H9 (cell line): Measurements from ENCODE around the gene CEP120. TPM values are rescaled to one million over a fixed set of nuclear protein-coding genes. Genes with fewer than 3 reads are reported as not detected.

Source experiments
- DNase-seq: peaks from one replicate; pipeline ENCODE4 v3.0.0-alpha.2; 2017
- H2AFZ ChIP-seq: one replicate; pipeline ENCODE4 v1.6.1; 2013; ENCODE audit warnings: mild to moderate bottlenecking, low read length, control low read depth, moderate library complexity
- H2AK5ac ChIP-seq: 2 replicates; pipeline ENCODE4 v1.6.1; 2013; ENCODE audit warnings: low read length, control low read depth, mixed read lengths; ENCODE audit not compliant: insufficient read length
- H2BK120ac ChIP-seq: one replicate; pipeline ENCODE4 v1.6.1; 2013; ENCODE audit warnings: low read depth, mild to moderate bottlenecking, low read length, control low read depth, inconsistent platforms; ENCODE audit not compliant: poor library complexity, severe bottlenecking
- H2BK12ac ChIP-seq: 2 replicates; pipeline ENCODE4 v1.6.1; 2013; ENCODE audit warnings: low read length, control low read depth, mixed read lengths, low read depth; ENCODE audit not compliant: insufficient read length
- H2BK15ac ChIP-seq: 2 replicates; pipeline ENCODE4 v1.6.1; 2013; ENCODE audit warnings: low read depth, low read length, control low read depth
- H2BK20ac ChIP-seq: one replicate; pipeline ENCODE4 v1.6.1; 2013; ENCODE audit warnings: low read depth, mild to moderate bottlenecking, low read length, control low read depth, inconsistent platforms; ENCODE audit not compliant: poor library complexity, severe bottlenecking
- H2BK5ac ChIP-seq: 2 replicates; pipeline ENCODE4 v1.6.1; 2013; ENCODE audit warnings: low read length, control low read depth, mixed read lengths; ENCODE audit not compliant: insufficient read length
- H3K14ac ChIP-seq: 2 replicates; pipeline ENCODE4 v1.6.1; 2013; ENCODE audit warnings: low read length, control low read depth; ENCODE audit not compliant: insufficient read depth
- H3K18ac ChIP-seq: 2 replicates; pipeline ENCODE4 v1.6.1; 2013; ENCODE audit warnings: low read depth, mild to moderate bottlenecking, mixed read lengths, low read length, control low read depth; ENCODE audit not compliant: insufficient read length
- H3K23ac ChIP-seq: 2 replicates; pipeline ENCODE4 v1.6.1; 2013; ENCODE audit warnings: low read length, control low read depth, mixed read lengths, low read depth; ENCODE audit not compliant: insufficient read length
- H3K23me2 ChIP-seq: 2 replicates; pipeline ENCODE4 v1.6.1; 2013; ENCODE audit warnings: low read depth, mild to moderate bottlenecking, mixed read lengths, low read length, control low read depth; ENCODE audit not compliant: insufficient read length, poor library complexity, severe bottlenecking
- H3K27ac ChIP-seq: 2 replicates; pipeline ENCODE4 v1.5.1; 2013; ENCODE audit warnings: low read length, control low read depth, mixed read lengths, low read depth; ENCODE audit not compliant: insufficient read length
- H3K27me3 ChIP-seq: 2 replicates; pipeline ENCODE4 v1.6.1; 2013; ENCODE audit warnings: low read length, control low read depth, inconsistent platforms; ENCODE audit not compliant: insufficient read depth
- H3K4ac ChIP-seq: 2 replicates; pipeline ENCODE4 v1.6.1; 2013; ENCODE audit warnings: low read depth, mild to moderate bottlenecking, control low read depth, inconsistent platforms, low read length, moderate library complexity
- H3K4me1 ChIP-seq: 2 replicates; pipeline ENCODE4 v1.6.1; 2013; ENCODE audit warnings: low read length, control low read depth, inconsistent platforms; ENCODE audit not compliant: insufficient read depth
- H3K4me2 ChIP-seq: 2 replicates; pipeline ENCODE4 v1.6.1; 2013; ENCODE audit warnings: low read length, control low read depth, mixed read lengths; ENCODE audit not compliant: insufficient read length, insufficient read depth
- H3K56ac ChIP-seq: 2 replicates; pipeline ENCODE4 v1.6.1; 2013; ENCODE audit warnings: low read depth, mild to moderate bottlenecking, mixed read lengths, low read length, control low read depth; ENCODE audit not compliant: insufficient read length
- H3K79me1 ChIP-seq: 2 replicates; pipeline ENCODE4 v1.6.1; 2013; ENCODE audit warnings: low read depth, mild to moderate bottlenecking, moderate library complexity, low read length, control low read depth, inconsistent platforms; ENCODE audit not compliant: insufficient read depth, poor library complexity, severe bottlenecking
- H3K79me2 ChIP-seq: 2 replicates; pipeline ENCODE4 v1.6.1; 2013; ENCODE audit warnings: low read length, control low read depth, inconsistent platforms; ENCODE audit not compliant: insufficient read depth
- H3K9ac ChIP-seq: 2 replicates; pipeline ENCODE4 v1.6.1; 2013; ENCODE audit warnings: low read length, control low read depth, mixed read lengths; ENCODE audit not compliant: insufficient read length; ENCODE audit errors: extremely low read depth
- H3K9me3 ChIP-seq: one replicate; pipeline ENCODE4 v1.6.1; 2013; ENCODE audit warnings: low read depth, low read length, inconsistent platforms; ENCODE audit not compliant: control insufficient read depth
- H3T11ph ChIP-seq: one replicate; pipeline ENCODE4 v1.6.1; 2013; ENCODE audit warnings: mild to moderate bottlenecking, low read length, control low read depth, inconsistent platforms
- H4K20me1 ChIP-seq: one replicate; pipeline ENCODE4 v1.6.1; 2013; ENCODE audit not compliant: control insufficient read depth, insufficient read length, insufficient read depth
- H4K5ac ChIP-seq: 2 replicates; pipeline ENCODE4 v1.6.1; 2013; ENCODE audit warnings: low read depth, mild to moderate bottlenecking, mixed read lengths, low read length, control low read depth; ENCODE audit not compliant: insufficient read length
- H4K8ac ChIP-seq: replicated peaks from 2 replicates; pipeline ENCODE4 v1.6.1; 2013; ENCODE audit warnings: low read length, control low read depth, mixed read lengths, low read depth; ENCODE audit not compliant: insufficient read length
- H4K91ac ChIP-seq: 2 replicates; pipeline ENCODE4 v1.6.1; 2013; ENCODE audit warnings: low read depth, mild to moderate bottlenecking, moderate library complexity, mixed read lengths, low read length, control low read depth; ENCODE audit not compliant: insufficient read length
- H3K27ac Mint-ChIP-seq, 3 experiments: 2 replicates in 2 of 3; 3 replicates in 1 of 3; pipeline ENCODE4 v1.8.0; 2020 to 2021; ENCODE audit warnings: mixed read lengths in 3 of 3, mild to moderate bottlenecking in 1 of 3, moderate library complexity in 1 of 3
- H3K27me3 Mint-ChIP-seq: 2 replicates; pipeline ENCODE4 v1.8.0; 2021; ENCODE audit warnings: low read depth, mild to moderate bottlenecking, moderate library complexity, mixed read lengths
- H3K36me3 Mint-ChIP-seq, 3 experiments: 2 replicates in 2 of 3; 3 replicates in 1 of 3; pipeline ENCODE4 v1.8.0; 2020 to 2021; ENCODE audit warnings: low read depth in 3 of 3, mixed read lengths in 3 of 3; ENCODE audit not compliant: insufficient read depth in 1 of 3
- H3K4me1 Mint-ChIP-seq, 2 experiments: 2 replicates each; pipeline ENCODE4 v1.8.0; 2020; ENCODE audit warnings: mixed read lengths in 2 of 2
- H3K4me3 Mint-ChIP-seq, 2 experiments: 2 replicates in 1 of 2; 3 replicates in 1 of 2; pipeline ENCODE4 v1.8.0; 2020 to 2021; ENCODE audit warnings: mild to moderate bottlenecking in 2 of 2, mixed read lengths in 2 of 2, moderate library complexity in 1 of 2
- H3K9me3 Mint-ChIP-seq, 2 experiments: 2 replicates in 1 of 2; 3 replicates in 1 of 2; pipeline ENCODE4 v1.8.0; 2020; ENCODE audit warnings: mild to moderate bottlenecking in 2 of 2, mixed read lengths in 2 of 2, moderate library complexity in 1 of 2
- CTCF ChIP-seq: fragments of 200-600 bp; sonication (generic); conservative IDR thresholded peaks from 3 replicates; pipeline ENCODE4 v1.8.0; 2021; ENCODE audit warnings: antibody characterized with exemption, mild to moderate bottlenecking
- WGBS: extraction: QIAGEN DNeasy Blood & Tissue Kit; methylation state at CpG from one replicate; pipeline ENCODE4 v1.1.7; 2013; ENCODE audit warnings: missing lambda C conversion rate, low lambda C conversion rate, mixed read lengths; ENCODE audit not compliant: insufficient read length; ENCODE audit errors: extremely low coverage; 5-methylcytosine and 5-hydroxymethylcytosine counted together
- total RNA-seq: library from RNA; stranded (reverse); gene quantifications from 2 replicates; pipeline ENCODE4 v1.2.1, GENCODE V29; 2021

The CEP120 gene
- total RNA-seq, 1 experiment from 2014 or later, result 22.5 TPM

- H3K4me1 ChIP-seq, result no peaks in the 10 kb centered on the region
- Mint-ChIP-seq H3K4me3 (no peak overlapping the region), H3K4me1 (peaks cover 15 to 18% of the 10 kb centered on the region in 2 experiments), H3K9me3 (no peaks in the 10 kb centered on the region; a peak in 1 of 5 replicates), H3K36me3 (no peaks in the 10 kb centered on the region), H3K27me3 (no peaks in the 10 kb centered on the region), H3K27ac (no peak overlapping the region)
- no CpG with 5 or more reads among the region's 3 CpGs for WGBS
- H3K4ac ChIP-seq, result no peak overlapping the region
- H3K27ac ChIP-seq, result no peak overlapping the region
- H4K8ac ChIP-seq, result no peak overlapping the region
- no peak overlapping the region for H2AK5ac ChIP-seq
- no peak overlapping the region for H4K5ac ChIP-seq
- no peak overlapping the region for H2BK12ac ChIP-seq
- no peak overlapping the region for H3T11ph ChIP-seq
- no peak overlapping the region for H3K18ac ChIP-seq
- H3K9me3 ChIP-seq, result no peaks in the 10 kb centered on the region
- no peak for TF ChIP-seq CTCF
- no peaks in the 10 kb centered on the region for H3K23me2 ChIP-seq
- H2AFZ ChIP-seq, result no peak overlapping the region
- H4K20me1 ChIP-seq, result no peaks in the 10 kb centered on the region
- H4K91ac ChIP-seq, result no peak overlapping the region
- no peak overlapping the region for H3K4me2 ChIP-seq
- no peak overlapping the region for H3K23ac ChIP-seq
- H3K9ac ChIP-seq, result no peak overlapping the region
- H3K27me3 ChIP-seq, result no peaks in the 10 kb centered on the region
- no peaks in the 10 kb centered on the region for H3K79me1 ChIP-seq
- no peak overlapping the region for H2BK15ac ChIP-seq
- H2BK5ac ChIP-seq, result no peak overlapping the region
- no peak overlapping the region for H3K56ac ChIP-seq
- no peaks in the 10 kb centered on the region for H3K79me2 ChIP-seq
- no peak overlapping the region for H2BK120ac ChIP-seq
- H3K14ac ChIP-seq, result no peak overlapping the region
- no peak for DNase-seq
- no peak overlapping the region for H2BK20ac ChIP-seq
Measured at GRCh38 chr5:123455095-123455494, 31.9 kb upstream of the CEP120 start.
